Measurements from ENCODE around the gene LCE7A. TPM values are rescaled to one million over a fixed set of nuclear protein-coding genes. Genes with fewer than 3 reads are reported as not detected.

LCE7A gene
- total RNA-seq, 4 donors from 2014 or later = not detected

GRCh38 chr1:152888126-152888525, 28.3 kb downstream of the LCE7A start:
- 86 to 88% methylated on average over 1 of the region's 1 CpG for WGBS, 2 donors (ENCODE audit: low coverage in 1 of 2)
- TF ChIP-seq POLR2AphosphoS5 (IDR thresholded peaks at IDR 0.05) (no peak), POLR2A (IDR thresholded peaks at IDR 0.05) (no peak), EP300 (IDR thresholded peaks at IDR 0.05) (no peak)
- TF ChIP-seq, protein P1, sequence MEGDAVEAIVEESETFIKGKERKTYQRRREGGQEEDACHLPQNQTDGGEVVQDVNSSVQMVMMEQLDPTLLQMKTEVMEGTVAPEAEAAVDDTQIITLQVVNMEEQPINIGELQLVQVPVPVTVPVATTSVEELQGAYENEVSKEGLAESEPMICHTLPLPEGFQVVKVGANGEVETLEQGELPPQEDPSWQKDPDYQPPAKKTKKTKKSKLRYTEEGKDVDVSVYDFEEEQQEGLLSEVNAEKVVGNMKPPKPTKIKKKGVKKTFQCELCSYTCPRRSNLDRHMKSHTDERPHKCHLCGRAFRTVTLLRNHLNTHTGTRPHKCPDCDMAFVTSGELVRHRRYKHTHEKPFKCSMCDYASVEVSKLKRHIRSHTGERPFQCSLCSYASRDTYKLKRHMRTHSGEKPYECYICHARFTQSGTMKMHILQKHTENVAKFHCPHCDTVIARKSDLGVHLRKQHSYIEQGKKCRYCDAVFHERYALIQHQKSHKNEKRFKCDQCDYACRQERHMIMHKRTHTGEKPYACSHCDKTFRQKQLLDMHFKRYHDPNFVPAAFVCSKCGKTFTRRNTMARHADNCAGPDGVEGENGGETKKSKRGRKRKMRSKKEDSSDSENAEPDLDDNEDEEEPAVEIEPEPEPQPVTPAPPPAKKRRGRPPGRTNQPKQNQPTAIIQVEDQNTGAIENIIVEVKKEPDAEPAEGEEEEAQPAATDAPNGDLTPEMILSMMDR (IDR thresholded peaks at IDR 0.05) = no peak
- H3K4me1 ChIP-seq = peaks cover 2 to 41% (median 11%) of the 10 kb centered on the region in 3 donors
- no peak overlapping the region for H3K4me3 ChIP-seq
- H3K9me3 ChIP-seq = no peaks in the 10 kb centered on the region
- no peaks in the 10 kb centered on the region for H3K27me3 ChIP-seq
- H3K27ac ChIP-seq = no peak overlapping the region
- ATAC-seq = no peak
- H3K36me3 ChIP-seq = no peaks in the 10 kb centered on the region

- H3K9me3 ChIP-seq = no peaks in the 10 kb centered on the region
- no peak overlapping the region for H3K4me3 ChIP-seq
- no peak overlapping the region for H3K27ac ChIP-seq
- TF ChIP-seq POLR2AphosphoS5 (IDR thresholded peaks at IDR 0.05) (no peak), POLR2A (IDR thresholded peaks at IDR 0.05) (no peak), EP300 (IDR thresholded peaks at IDR 0.05) (no peak)
- TF ChIP-seq, protein P1 (IDR thresholded peaks at IDR 0.05) = no peak
- H3K27me3 ChIP-seq = no peaks in the 10 kb centered on the region
- 53 to 90% methylated on average over 3 to 4 of the region's 4 CpGs for WGBS, 2 donors (ENCODE audit: low coverage in 1 of 2)
- H3K4me1 ChIP-seq = no peaks in the 10 kb centered on the region
- no peak for ATAC-seq
- H3K36me3 ChIP-seq = no peaks in the 10 kb centered on the region
These were observed 39.2 kb downstream of the LCE7A start for GRCh38 chr1:152899027-152899426.

DNA sequence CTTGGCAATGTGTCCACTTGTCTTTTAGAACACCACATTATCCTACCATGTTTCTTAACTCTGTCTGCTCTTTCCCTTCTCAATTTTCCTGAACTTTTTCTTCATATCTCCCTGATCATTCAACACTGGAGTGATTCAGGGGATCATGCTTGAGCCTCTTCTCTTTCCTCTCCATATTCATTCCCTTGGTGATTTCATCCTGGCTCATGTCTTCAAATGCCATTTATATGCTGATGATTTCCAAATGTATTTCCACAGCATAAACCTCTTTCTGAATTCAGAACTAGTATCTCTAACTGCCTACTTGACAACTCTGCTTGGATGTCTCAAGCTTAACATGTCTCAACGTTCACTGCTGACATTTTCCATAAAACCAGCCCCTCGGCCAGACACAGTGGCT, 40.1 kb downstream of the LCE7A start:
- Histone ChIP-seq H3K36me3 (no peaks in the 10 kb centered on the region), H3K27me3 (no peaks in the 10 kb centered on the region), H3K27ac (no peak overlapping the region), H3K9me3 (no peaks in the 10 kb centered on the region), H3K4me1 (no peaks in the 10 kb centered on the region), H3K4me3 (no peak overlapping the region)
- 30 to 40% methylated on average over 1 of the region's 2 CpGs for WGBS, 2 donors (ENCODE audit: low coverage in 1 of 2)
- ATAC-seq = no peak
- no peak for TF ChIP-seq POLR2A (IDR thresholded peaks at IDR 0.05)
- TF ChIP-seq EP300 (IDR thresholded peaks at IDR 0.05) = no peak
- no peak for TF ChIP-seq POLR2AphosphoS5 (IDR thresholded peaks at IDR 0.05)
- TF ChIP-seq, protein P1 (IDR thresholded peaks at IDR 0.05) = no peak

DNA sequence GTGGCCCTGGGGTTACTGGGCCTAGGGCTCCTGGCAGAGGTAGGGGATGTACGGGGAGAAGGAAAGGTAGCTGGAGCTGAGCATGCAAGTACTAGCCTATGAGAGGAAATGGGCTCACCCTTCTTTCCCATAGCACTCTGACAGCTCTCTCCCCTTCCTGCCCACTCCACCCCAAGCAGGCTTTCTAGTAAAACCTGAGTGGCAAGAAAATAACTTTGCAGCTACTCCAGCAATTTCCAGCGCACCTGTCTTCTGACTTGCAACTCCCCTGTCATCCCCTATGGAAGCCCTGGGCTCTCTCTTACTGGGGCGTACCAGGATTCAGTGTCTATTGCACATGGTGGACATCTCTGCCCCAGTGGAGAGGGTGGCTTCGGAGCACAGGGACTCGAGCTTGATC, 41.8 kb downstream of the LCE7A start:
- WGBS, 2 donors (ENCODE audit: low coverage in 1 of 2) = 100% methylated on average over 1 to 2 of the region's 5 CpGs
- no peak for ATAC-seq
- H3K4me3 ChIP-seq = no peak overlapping the region
- H3K9me3 ChIP-seq = no peaks in the 10 kb centered on the region
- H3K36me3 ChIP-seq = no peaks in the 10 kb centered on the region
- H3K4me1 ChIP-seq = no peaks in the 10 kb centered on the region
- H3K27me3 ChIP-seq = no peaks in the 10 kb centered on the region
- TF ChIP-seq POLR2A (IDR thresholded peaks at IDR 0.05) (no peak), EP300 (IDR thresholded peaks at IDR 0.05) (no peak)
- TF ChIP-seq, protein P1 (IDR thresholded peaks at IDR 0.05) = no peak
- H3K27ac ChIP-seq = no peak overlapping the region

DNA sequence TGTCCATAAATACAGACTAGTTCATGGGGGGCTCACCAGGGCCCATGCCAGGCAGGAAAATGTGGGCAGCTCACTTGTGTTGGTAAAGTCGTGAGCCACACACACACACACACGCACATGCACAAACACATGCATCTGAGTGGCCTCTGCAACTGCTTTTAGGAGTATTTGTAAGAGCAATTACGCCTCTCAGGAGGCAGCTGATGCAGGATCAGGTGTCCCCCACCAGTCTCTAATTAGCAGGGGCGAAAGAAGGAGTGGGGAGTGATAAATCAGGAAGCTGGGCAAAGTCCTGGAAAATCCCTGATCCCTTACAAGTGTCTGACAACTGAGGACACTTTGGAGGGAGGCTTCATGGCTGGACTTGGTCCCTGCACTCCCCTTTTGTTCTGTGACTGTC, 42.8 kb downstream of the LCE7A start:
- no peaks in the 10 kb centered on the region for H3K9me3 ChIP-seq
- no peaks in the 10 kb centered on the region for H3K36me3 ChIP-seq
- ATAC-seq = no peak
- 60 to 87% methylated on average over 1 to 4 of the region's 4 CpGs for WGBS, 2 donors (ENCODE audit: low coverage in 1 of 2)
- TF ChIP-seq POLR2A (IDR thresholded peaks at IDR 0.05) (no peak), EP300 (IDR thresholded peaks at IDR 0.05) (no peak), POLR2AphosphoS5 (IDR thresholded peaks at IDR 0.05) (no peak)
- TF ChIP-seq, protein P1 (IDR thresholded peaks at IDR 0.05) = no peak
- no peaks in the 10 kb centered on the region for H3K4me1 ChIP-seq
- H3K27ac ChIP-seq = no peak overlapping the region
- H3K27me3 ChIP-seq = no peaks in the 10 kb centered on the region
- H3K4me3 ChIP-seq = no peak overlapping the region
